Parathyroid adenoma (tissue), 2 donors: Measurements from ENCODE around the gene DCXR.

Experiments used
- H2AFZ ChIP-seq: fragments of 300-600 bp; sonication (generic); one replicate; pipeline ENCODE4 v1.7.0; 2017; ENCODE audit warnings: antibody characterized with exemption, mild to moderate bottlenecking
- H3K27ac ChIP-seq: fragments of 300-600 bp; sonication (generic); one replicate; pipeline ENCODE4 v1.7.0; 2017
- H3K27me3 ChIP-seq: fragments of 300-600 bp; sonication (generic); one replicate; pipeline ENCODE4 v1.7.0; 2017; ENCODE audit warnings: low read length; ENCODE audit not compliant: control insufficient read depth, insufficient read depth
- H3K36me3 ChIP-seq: fragments of 300-600 bp; sonication (generic); one replicate; pipeline ENCODE4 v1.7.0; 2017; ENCODE audit warnings: low read length; ENCODE audit not compliant: control insufficient read depth, insufficient read depth
- H3K4me1 ChIP-seq: fragments of 300-600 bp; sonication (generic); one replicate; pipeline ENCODE4 v1.7.0; 2017; ENCODE audit warnings: control low read depth
- H3K4me2 ChIP-seq: fragments of 300-600 bp; sonication (generic); one replicate; pipeline ENCODE4 v1.7.0; 2017; ENCODE audit warnings: low read length
- H3K4me3 ChIP-seq: fragments of 300-600 bp; sonication (generic); one replicate; pipeline ENCODE4 v1.7.0; 2017; ENCODE audit warnings: low read depth, low read length
- H3K79me2 ChIP-seq: fragments of 300-600 bp; sonication (generic); one replicate; pipeline ENCODE4 v1.7.0; 2017; ENCODE audit warnings: control low read depth
- H3K9ac ChIP-seq: fragments of 300-600 bp; sonication (generic); one replicate; pipeline ENCODE4 v1.7.0; 2017; ENCODE audit warnings: mild to moderate bottlenecking
- H3K9me3 ChIP-seq: fragments of 300-600 bp; sonication (generic); one replicate; pipeline ENCODE4 v1.7.0; 2017; ENCODE audit warnings: low read length; ENCODE audit not compliant: control insufficient read depth
- TF ChIP-seq, protein P1 (sequence below): fragments of 300-600 bp; sonication (generic); IDR thresholded peaks from one replicate; pipeline ENCODE4 v1.7.0; 2017; ENCODE audit warnings: antibody characterized with exemption, mild to moderate bottlenecking
- donor health status: primary hyperparathyroidism.

DCXR gene

DNA sequence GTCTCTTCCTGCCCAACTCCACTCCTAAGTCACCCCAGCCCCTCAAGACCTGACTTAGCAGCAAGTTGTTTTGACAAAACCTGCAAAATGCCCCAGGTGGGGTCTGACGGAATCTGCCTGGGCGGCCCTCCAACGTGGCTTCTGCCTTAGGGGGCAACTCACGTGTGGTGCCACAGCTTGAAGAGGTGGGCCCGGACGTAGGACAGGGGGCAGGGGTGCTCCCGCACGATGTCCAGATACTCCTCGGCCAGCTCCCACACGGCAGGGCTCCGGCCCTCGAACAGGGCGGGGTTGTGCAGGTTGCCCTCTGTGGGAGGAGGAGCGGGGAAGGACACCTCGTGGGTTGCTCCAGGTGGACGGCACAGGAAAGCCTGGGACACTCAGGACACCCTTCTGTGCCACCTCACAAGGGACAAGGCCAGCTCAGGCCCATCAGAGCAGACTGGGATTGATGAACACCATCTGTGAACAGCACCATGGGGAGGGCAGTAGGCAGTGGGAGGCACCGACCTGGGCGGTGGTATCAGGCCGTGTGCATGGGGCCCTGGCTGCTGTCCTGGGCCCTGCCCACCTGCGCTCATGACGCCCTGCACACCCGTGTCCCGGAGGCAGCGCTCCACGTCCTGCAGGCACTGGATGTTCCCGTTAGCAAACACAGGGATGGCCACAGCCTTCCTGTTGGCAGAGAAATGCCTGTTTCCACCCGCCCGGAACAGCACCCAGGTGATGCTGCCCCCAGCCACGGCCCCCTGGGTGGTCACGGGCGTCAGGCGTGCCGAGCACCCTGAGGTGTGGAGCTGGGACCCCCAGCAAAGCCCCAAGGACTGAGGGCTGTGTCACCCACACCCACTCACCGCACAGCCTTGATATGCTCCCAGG, 23.8 kb upstream of the DCXR start:
- Histone ChIP-seq H3K9me3 (no peaks in the 10 kb centered on the region), H2AFZ (no peak overlapping the region), H3K4me3 (no peak overlapping the region), H3K27ac (no peak overlapping the region), H3K9ac (no peak overlapping the region), H3K4me1 (peaks cover 10% of the 10 kb centered on the region), H3K27me3 (no peaks in the 10 kb centered on the region), H3K36me3 (no peaks in the 10 kb centered on the region), H3K4me2 (no peak overlapping the region), H3K79me2 (no peaks in the 10 kb centered on the region)
- TF ChIP-seq, protein P1, sequence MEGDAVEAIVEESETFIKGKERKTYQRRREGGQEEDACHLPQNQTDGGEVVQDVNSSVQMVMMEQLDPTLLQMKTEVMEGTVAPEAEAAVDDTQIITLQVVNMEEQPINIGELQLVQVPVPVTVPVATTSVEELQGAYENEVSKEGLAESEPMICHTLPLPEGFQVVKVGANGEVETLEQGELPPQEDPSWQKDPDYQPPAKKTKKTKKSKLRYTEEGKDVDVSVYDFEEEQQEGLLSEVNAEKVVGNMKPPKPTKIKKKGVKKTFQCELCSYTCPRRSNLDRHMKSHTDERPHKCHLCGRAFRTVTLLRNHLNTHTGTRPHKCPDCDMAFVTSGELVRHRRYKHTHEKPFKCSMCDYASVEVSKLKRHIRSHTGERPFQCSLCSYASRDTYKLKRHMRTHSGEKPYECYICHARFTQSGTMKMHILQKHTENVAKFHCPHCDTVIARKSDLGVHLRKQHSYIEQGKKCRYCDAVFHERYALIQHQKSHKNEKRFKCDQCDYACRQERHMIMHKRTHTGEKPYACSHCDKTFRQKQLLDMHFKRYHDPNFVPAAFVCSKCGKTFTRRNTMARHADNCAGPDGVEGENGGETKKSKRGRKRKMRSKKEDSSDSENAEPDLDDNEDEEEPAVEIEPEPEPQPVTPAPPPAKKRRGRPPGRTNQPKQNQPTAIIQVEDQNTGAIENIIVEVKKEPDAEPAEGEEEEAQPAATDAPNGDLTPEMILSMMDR, result no peak

DNA sequence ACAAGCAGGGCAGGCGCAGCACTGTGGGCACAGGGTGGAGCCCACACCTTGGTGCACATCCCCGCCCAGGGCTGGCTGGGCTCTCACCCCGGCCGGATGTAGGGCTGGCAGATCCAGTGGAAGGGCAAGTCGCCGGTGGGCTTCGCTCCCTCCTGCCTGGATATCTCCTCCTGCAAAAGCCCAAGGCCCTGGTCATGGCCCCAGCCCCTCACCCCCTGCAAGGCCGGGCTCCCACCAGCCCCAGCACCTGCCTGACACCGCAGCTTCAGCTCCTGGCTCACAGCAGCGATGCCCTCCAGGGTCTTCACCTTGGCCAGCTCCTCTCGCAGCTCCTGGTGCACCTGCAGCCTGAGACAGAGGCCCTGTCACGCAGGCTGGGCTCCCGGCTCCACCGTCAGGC, 23.1 kb upstream of the DCXR start:
- Histone ChIP-seq H3K79me2 (no peaks in the 10 kb centered on the region), H3K27me3 (no peaks in the 10 kb centered on the region), H3K4me3 (no peak overlapping the region), H3K4me2 (no peak overlapping the region), H3K9me3 (no peaks in the 10 kb centered on the region), H3K9ac (no peak overlapping the region), H3K27ac (no peak overlapping the region), H3K4me1 (peaks cover 7% of the 10 kb centered on the region), H3K36me3 (no peaks in the 10 kb centered on the region), H2AFZ (no peak overlapping the region)
- TF ChIP-seq, protein P1, result no peak

DNA sequence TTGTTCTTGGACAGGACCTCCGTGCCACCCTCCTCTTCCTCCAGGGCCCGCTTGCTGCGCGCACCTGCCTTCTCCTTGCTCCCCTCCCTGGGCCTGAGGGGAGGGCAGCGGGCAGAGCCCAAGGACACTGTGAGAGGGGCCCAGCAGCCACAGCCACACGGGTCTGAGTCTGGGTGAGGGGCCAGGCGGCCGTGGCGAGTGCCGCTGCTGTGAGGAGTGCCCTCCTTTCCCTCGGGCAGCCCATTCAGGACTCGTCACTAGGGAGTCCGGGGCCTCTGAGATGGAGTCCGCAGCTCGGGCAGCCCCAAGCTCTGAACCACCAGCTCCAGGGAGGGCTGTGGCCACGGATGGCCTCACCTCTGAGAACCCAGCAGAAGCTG, 22.5 kb upstream of the DCXR start:
- Histone ChIP-seq H3K27ac (no peak overlapping the region), H3K4me3 (no peak overlapping the region), H3K36me3 (no peaks in the 10 kb centered on the region), H3K27me3 (no peaks in the 10 kb centered on the region), H3K9me3 (no peaks in the 10 kb centered on the region), H3K79me2 (no peaks in the 10 kb centered on the region), H2AFZ (no peak overlapping the region), H3K9ac (no peak overlapping the region), H3K4me1 (peaks cover 7% of the 10 kb centered on the region), H3K4me2 (no peak overlapping the region)
- TF ChIP-seq, protein P1, result no peak

DNA sequence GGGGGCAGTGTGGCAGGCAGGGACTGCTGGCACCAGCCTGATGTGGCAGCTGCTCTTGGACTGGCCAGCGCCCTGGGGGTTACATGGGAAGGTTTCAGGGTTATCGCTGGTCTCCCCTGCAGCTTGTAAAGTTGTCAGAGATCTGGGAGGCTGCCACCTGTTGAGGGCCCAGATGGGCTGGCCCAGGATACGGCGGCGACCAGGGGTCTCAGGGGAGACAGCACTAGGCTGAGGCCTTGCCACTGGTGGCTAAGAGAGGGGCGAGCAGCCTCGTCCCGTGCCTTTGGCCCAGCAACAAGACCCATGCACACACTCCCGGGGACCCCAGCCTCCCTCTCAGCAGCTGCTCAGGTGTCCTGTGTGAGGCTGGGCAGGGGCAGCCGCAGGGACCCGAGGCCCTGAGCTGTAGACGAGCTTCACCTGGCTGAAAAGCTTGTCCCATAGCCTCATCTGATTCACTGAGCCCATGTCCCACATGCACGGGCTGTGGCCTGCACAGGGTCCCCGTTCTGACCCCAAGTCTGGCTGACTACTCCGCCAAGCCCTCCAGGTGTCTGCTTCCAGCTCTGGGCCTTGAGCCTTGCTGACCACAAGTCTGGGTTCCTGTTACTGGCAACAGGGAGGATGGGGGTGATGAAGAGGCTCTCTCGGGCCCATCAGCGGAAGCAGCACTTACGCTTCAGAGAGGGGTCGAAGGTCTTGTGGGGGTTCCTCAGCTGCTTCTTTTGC, 21.9 kb upstream of the DCXR start:
- no peaks in the 10 kb centered on the region for H3K27me3 ChIP-seq
- peaks cover 2% of the 10 kb centered on the region for H3K4me1 ChIP-seq
- no peaks in the 10 kb centered on the region for H3K79me2 ChIP-seq
- no peak overlapping the region for H3K4me3 ChIP-seq
- H2AFZ ChIP-seq, result no peak overlapping the region
- TF ChIP-seq, protein P1, result no peak
- no peaks in the 10 kb centered on the region for H3K36me3 ChIP-seq
- no peak overlapping the region for H3K27ac ChIP-seq
- no peak overlapping the region for H3K4me2 ChIP-seq
- no peak overlapping the region for H3K9ac ChIP-seq
- H3K9me3 ChIP-seq, result no peaks in the 10 kb centered on the region
